HG03095 (cell line): ENCODE results near the gene FAM53A.

Experiments used
- ATAC-seq: cut with Tn5 transposase; IDR thresholded peaks from one replicate; pipeline ENCODE4 v1.9.1; 2021; ENCODE audit warnings: moderate library complexity; ENCODE audit not compliant: unreplicated experiment

Gene FAM53A

DNA sequence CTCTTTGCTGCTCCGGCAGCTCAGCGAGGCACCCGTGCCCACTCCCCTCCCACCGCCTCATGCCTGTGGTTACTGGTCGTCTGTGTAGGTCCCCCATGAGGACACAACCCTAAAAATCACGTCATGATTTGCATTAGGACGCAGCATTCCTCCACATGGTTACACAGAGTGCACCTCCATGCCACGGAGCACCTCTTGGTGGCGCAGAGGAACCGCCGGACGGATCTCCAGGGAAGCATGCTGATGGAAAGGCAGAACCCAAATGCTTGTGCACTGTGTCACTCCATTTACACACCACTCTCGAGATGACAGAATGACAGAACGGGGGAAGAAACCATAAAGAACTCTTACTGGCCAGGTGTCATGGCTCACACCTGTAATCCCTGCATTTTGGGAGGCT, 22.4 kb downstream of the FAM53A start:
- no peak for ATAC-seq

DNA sequence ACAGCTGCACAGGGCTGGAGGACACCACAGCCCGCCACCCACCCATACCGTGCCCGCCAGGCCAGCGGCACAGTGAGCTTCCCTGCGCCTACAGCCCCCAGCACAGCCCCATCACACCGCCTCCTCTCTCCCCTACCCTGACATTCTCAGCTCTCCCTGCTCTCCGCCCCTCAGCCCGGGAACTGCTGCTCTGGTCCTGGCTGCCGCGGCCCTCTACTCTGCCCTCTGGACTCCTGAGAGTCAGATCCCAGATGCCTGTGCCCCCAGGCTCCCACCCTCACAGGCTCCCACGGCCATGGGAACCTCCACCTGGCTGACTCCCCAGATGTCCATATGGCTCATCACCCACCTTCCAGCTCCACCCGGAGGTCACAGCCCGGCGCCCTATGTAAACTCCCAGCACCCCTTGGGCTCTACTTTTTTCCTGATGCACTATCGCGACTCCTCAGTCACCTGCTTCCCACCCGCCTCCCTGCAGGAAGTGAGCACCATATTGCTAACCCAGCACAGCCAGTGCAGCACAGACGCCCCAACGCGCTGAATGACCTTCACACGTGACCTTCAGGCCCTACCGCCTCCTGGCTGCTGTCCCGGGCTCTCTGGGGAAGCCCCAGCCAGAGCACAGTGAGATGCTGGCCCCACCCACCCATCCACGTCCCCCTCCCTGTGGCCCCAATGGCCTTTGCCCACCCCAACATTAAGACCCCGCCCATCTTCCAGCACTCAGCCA, 23.0 kb downstream of the FAM53A start:
- no peak for ATAC-seq

GRCh38 chr4:1659104-1660043, 24.7 kb downstream of the FAM53A start:
- ATAC-seq = no peak

GRCh38 chr4:1658581-1658980, 25.5 kb downstream of the FAM53A start:
- no peak for ATAC-seq

DNA sequence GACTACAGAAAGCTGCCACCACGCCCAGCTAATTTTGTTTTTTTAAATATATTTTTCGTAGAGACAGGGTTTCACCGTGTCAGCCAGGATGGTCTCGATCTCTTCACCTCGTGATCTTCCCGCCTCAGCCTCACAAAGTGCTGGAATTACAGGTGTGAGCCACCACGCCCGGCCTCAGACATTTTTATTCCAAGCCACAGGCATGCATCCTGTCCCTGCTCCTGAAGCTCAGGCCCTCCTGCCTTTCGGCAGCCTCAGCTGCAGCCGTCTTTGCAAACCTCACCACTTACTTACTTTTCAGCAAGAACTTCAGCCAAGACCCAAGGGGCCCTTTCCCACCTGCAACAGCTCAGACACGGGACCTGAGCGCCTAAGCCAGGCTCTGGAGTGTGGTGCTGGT, 26.0 kb downstream of the FAM53A start:
- ATAC-seq = no peak

- ATAC-seq = no peak
Measured at GRCh38 chr4:1656986-1657385, 27.1 kb downstream of the FAM53A start.

DNA sequence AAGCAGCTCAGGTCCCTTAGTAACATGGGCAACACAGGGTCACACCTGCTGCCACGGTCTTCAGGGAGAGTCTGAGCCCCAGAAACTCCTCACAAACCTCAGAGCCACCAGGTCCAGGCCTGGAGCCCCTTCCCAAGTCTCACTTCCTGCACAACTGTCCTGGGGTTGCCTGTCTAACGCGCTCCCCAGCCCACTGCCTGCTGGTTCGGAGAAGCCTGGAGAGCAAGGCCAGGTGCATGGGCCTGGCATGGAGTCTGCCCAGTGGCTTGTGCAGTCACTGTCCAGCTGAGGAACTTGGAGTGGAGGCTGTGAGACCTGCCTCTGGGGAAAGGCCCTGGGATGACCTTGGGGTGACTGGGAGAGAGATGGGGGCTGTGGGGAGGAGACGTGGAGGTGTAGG, 28.0 kb downstream of the FAM53A start:
- no peak for ATAC-seq

DNA sequence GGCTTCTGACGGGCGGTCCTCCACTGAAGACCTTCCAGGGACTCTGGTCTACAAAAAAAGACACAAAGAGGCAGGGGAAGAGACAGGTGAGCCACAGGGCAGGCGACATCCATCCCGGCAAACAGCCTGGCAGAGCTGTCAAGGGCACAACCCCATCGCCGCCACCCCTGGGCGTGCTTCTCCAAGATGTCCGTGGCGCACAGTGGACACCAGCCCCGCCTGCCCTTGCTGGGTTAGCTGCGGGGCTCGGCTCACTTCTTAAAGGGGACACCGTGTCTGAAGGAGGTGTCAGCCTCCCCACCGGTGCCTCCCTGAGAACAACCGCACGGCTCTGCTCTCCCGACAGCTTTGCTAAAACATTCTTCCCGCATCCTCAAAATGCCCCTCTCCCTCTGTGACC, 28.4 kb downstream of the FAM53A start:
- ATAC-seq = no peak

GRCh38 chr4:1655081-1655480, 29.0 kb downstream of the FAM53A start:
- no peak for ATAC-seq

- ATAC-seq = no peak
Measured at GRCh38 chr4:1654216-1654955, 29.7 kb downstream of the FAM53A start.

DNA sequence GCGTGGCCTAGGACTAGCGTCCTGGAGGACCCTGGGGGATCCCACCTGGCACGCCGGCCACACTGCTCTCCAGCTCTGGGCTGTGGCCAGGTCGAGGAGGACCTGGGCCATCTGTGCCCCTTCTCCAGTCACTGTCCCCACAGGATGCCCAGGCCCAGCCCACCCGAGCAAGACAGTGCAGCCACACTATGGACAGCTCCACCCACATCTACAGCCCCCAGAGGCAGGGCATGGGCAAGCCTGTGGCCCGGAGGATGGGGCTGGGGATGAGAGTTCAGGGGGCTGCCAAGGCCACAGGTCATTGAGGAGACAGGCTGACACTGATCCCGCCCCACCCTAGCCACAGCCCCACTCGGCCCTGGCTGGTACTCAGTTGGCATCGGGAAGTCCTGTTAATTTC, 30.3 kb downstream of the FAM53A start:
- no peak for ATAC-seq

DNA sequence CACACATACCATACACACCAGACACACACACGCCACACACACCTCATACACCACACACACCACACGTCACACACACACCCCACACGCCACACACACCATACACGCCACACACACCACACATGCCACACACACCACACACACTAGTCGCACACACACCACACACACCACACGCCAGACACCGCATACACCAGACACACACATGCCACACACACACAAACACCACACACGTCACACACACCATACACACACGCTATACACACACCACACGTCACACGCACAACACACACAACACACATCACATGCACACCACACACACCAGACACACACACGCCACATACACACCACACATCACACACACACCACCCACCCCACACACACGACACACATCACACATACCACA, 32.0 kb downstream of the FAM53A start:
- no peak for ATAC-seq

DNA sequence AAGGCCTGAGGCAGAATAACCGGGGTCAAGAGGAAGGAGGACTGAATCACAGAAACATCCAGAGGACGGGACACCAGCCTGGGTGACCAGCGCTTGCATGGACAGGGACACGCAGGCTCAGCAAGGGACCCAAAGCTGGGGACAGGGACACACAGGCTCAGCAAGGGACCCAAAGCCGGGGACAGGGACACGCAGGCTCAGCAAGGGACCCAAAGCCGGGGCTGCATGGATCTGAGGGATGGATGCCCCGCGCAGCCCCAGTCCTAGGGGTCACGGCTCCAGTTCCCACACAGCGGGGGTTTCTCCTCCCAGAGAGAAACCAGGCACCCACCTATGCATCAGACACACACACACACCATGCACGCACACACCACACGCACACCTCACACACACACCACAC, 32.5 kb downstream of the FAM53A start:
- no peak for ATAC-seq

- no peak for ATAC-seq
Measured at GRCh38 chr4:1648962-1649361, 35.2 kb downstream of the FAM53A start.

DNA sequence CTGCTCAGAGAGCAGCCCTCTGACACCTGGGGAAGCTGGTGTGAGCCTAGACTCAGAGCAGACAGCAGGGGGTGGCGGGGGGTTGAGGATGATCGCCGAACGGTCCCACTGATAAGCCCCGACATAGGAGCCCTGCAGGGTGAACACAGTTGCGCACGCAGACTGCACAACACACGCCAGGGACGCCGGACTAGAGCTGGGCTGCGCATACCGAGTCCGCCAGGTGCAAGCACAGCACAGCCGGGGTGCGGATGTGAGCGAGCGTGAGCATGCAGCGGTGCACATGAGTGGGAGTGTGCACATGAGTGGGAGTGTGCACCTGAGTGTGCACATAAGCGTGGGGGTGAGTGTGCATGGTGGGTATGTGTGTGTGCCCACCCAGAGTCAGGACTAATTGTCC, 36.7 kb downstream of the FAM53A start:
- ATAC-seq = no peak

GRCh38 chr4:1646690-1647089, 37.4 kb downstream of the FAM53A start:
- ATAC-seq = no peak

- ATAC-seq = no peak
Measured at GRCh38 chr4:1644891-1645657, 39.0 kb downstream of the FAM53A start.

- no peak for ATAC-seq
Measured at GRCh38 chr4:1643971-1644735, 40.0 kb downstream of the FAM53A start.

DNA sequence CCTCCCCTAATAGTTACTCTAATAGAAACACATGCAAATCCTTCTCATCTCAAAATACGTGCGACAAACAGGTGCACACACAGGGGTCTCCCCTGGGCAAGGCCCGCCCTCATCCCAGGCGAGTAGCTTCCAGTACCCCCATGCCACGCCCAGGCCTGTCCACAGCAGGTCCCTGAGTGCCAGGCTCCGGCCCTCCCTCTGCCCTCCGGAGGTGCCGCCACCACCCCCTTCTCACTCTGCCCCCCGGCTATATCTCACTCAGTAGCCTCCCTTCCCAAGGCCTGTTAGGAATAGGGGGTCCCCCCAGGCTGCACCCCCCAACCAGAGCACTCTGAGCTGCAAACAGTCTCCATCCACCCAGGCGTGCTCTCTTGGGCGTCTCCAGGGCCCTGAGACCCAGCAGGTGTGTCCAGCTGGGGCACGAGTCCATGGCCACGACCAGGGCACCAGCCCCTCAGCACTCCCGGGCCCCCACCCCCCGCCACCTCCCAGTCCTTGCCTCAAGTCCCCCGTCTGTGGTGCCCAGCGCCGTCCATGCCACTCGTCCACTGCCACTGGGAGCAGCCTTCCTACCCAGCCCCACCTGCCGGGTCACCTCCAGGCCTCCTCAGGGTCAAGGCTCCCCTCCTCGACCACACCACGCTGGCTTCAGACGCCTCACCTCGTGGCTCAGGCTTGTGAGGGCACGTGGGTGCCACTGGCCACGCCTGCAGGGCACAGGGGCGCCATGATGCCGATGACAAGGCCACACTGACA, 41.7 kb downstream of the FAM53A start:
- no peak for ATAC-seq
